ENCODE results near the gene APLN.

Gene APLN

DNA sequence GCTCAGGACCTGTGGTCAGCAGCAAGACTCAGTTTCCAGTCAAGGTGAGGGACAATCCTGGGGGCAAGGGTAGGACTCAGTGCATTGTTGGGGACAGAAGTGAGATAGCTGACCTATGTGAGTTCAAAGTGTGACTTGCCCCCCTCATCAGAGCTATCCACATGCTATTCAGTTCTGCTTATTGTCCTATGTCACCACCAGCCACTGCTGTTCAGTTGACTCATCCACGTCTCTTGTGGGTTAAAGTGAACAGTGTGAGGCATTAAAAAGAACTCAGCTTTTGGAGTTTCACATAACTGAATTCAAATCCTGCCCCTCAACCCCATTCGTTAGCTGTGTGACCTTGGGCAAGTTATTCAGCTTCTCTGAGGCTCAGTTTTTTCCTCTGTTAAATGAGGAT, 4.4 kb upstream of the APLN start:
- Histone ChIP-seq H3K9me3 (ENCODE audit: control insufficient read depth, insufficient read depth, low read length) (peaks cover 3% of the 10 kb centered on the region), H3K4me3 (ENCODE audit: low read depth, low read length) (no peak overlapping the region), H3K36me3 (ENCODE audit: control insufficient read depth, insufficient read depth, low read length) (no peaks in the 10 kb centered on the region), H3K4me1 (ENCODE audit: control insufficient read depth, insufficient read depth, low read length) (peaks cover 4% of the 10 kb centered on the region), H3K9ac (ENCODE audit: low read depth, low read length) (no peak overlapping the region), H3K27me3 (ENCODE audit: control insufficient read depth, insufficient read depth, low read length) (peaks cover 29% of the 10 kb centered on the region)

DNA sequence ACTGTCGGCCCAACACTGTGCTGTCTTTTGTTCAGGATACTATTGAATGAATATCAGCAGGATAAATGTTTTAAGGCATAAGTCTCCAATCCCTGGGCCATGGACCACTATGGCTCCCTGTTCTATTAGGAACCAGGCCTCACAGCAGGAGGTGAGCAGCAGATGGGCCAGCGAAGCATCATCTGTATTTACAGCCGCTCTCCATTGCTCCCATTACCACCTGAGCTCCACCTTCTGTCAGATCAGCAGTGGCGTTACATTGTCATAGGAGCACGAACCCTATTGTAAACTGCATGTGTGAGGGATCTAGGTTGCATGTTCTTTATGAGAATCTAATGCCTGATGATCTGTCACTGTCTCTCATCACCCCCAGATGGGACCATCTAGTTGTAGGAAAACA, 3.7 kb upstream of the APLN start:
- Histone ChIP-seq H3K36me3 (ENCODE audit: control insufficient read depth, insufficient read depth, low read length) (no peaks in the 10 kb centered on the region), H3K27me3 (ENCODE audit: control insufficient read depth, insufficient read depth, low read length) (peaks cover 37% of the 10 kb centered on the region), H3K9ac (ENCODE audit: low read depth, low read length) (no peak overlapping the region), H3K4me3 (ENCODE audit: low read depth, low read length) (no peak overlapping the region), H3K9me3 (ENCODE audit: control insufficient read depth, insufficient read depth, low read length) (peaks cover 3% of the 10 kb centered on the region), H3K4me1 (ENCODE audit: control insufficient read depth, insufficient read depth, low read length) (peaks cover 4% of the 10 kb centered on the region)

DNA sequence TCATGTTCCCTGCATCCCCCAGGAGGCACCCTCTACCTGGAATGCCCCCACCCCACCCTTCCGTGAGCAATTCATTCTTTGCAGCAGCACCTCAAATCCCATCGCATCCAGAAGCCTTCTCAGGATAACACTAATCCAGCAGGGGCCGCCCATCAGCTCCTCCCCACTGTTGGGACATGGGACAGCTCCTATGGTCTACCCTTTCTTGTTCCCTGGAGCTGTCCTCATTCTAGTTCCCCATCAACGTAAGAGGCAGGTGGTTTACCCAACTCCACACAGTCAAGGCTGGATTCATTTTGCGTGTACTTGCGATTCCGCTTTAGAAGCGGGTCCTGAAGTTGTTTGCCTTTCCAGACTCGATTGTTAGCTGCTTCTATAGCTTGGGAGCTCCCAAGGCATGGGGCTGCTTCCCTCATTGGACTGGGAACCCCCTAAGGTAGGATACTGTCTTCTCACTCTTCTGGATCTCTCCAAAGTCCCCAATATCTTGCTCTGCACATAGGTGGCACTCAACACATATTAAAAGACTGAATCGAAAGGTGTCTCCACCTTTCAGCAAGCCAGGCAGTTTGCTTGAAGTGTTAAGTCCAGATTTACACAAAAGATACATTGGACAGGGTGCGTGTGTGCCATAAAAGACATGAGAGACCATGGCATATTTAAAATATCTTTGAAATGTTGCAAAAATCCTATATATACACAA, 942 bp upstream of the APLN start:
- H3K27me3 ChIP-seq (ENCODE audit: control insufficient read depth, insufficient read depth, low read length): peaks cover 64% of the 10 kb centered on the region
- H3K4me3 ChIP-seq (ENCODE audit: low read depth, low read length): peak overlapping the region; percentile 63
- no peak overlapping the region for H3K9ac ChIP-seq (ENCODE audit: low read depth, low read length)

DNA sequence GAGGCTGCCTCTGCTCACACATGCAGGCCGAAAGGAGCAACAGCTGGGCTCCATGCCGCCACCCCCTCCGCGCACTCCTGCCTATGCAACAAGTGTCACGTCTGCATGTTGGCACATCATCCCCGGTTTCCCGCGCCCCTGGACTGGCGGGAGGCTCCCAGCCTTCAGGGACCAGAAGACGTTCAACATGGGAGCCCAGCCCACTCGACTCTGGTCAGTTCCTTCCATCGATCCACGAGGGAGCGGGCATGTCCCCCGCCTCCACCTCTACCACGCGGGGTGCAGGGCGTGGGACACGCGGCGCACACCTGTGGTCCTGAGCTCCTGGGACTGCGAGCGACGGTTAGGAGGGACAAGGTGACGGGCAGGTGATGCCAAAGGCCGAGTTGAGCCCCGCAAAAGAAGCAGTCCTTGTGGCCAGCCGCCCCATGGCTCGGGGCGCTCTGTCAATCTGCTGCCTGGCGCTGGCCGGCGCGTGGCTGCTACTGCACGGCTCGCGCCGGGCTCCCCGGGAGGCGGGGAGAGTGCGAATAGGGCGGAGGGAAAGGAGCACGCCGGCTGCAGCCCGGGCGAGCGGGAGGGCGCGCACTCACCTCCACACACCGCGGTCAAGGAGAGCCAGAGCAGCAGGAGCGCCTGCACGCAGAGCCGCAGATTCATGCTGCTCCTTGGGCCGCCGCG, 645 bp downstream of the APLN start:
- Histone ChIP-seq H3K9ac (ENCODE audit: low read depth, low read length) (no peak overlapping the region), H3K9me3 (ENCODE audit: control insufficient read depth, insufficient read depth, low read length) (peaks cover 3% of the 10 kb centered on the region), H3K27me3 (ENCODE audit: control insufficient read depth, insufficient read depth, low read length) (peaks cover 80% of the 10 kb centered on the region), H3K36me3 (ENCODE audit: control insufficient read depth, insufficient read depth, low read length) (no peaks in the 10 kb centered on the region), H3K4me1 (ENCODE audit: control insufficient read depth, insufficient read depth, low read length) (peaks cover 7% of the 10 kb centered on the region), H3K4me3 (ENCODE audit: low read depth, low read length) (peak overlapping the region; percentile 63)

More for the DNA sequence above, 942 bp upstream of the APLN start:
- peaks cover 4% of the 10 kb centered on the region for H3K4me1 ChIP-seq (ENCODE audit: control insufficient read depth, insufficient read depth, low read length)
- H3K36me3 ChIP-seq (ENCODE audit: control insufficient read depth, insufficient read depth, low read length): no peaks in the 10 kb centered on the region
- H3K9me3 ChIP-seq (ENCODE audit: control insufficient read depth, insufficient read depth, low read length): peaks cover 3% of the 10 kb centered on the region

DNA sequence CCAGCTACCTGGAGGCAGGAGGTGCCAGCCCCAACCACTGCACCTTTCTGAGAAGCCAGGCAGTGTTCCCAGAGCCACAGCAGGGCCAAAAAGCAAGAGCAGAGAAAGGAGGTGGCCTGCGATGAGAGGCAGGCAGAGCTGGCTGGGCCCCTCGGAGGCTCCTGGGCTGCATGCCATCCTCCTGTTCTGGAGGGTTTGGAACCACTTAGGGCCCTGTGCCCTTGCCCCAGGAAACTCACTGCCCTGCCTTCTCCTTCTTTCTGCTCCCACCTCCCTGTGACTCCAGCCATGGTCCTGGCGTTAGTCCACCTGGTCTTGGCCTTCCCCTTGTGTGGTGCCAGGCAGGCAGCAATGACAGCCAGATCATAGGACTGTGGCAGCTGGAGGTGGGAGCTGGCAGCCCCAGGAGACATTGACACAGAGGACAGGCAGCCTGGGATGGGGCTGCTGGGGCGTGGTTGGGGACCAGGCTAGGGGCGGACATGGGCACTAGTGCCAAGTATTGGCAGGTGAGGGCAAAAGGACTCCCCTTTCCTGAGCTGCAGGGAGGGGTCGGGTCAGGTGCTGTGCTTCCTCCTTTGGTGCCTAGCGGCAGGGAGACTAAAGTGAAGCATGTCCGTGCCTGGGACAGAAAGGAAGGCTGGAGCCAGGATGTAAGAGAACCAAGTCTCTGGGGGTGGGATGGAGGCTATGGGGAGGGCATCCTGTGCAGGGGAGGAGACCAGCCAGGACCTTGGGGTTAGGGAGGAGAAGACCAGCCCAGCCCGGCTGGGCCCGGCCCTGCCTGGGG, 1.4 kb downstream of the APLN start:
- peaks cover 2% of the 10 kb centered on the region for H3K9me3 ChIP-seq (ENCODE audit: control insufficient read depth, insufficient read depth, low read length)
- H3K4me1 ChIP-seq (ENCODE audit: control insufficient read depth, insufficient read depth, low read length): peaks cover 7% of the 10 kb centered on the region
- H3K27me3 ChIP-seq (ENCODE audit: control insufficient read depth, insufficient read depth, low read length): peaks cover 87% of the 10 kb centered on the region
- peak overlapping the region; percentile 63 for H3K4me3 ChIP-seq (ENCODE audit: low read depth, low read length)
- no peaks in the 10 kb centered on the region for H3K36me3 ChIP-seq (ENCODE audit: control insufficient read depth, insufficient read depth, low read length)
- H3K9ac ChIP-seq (ENCODE audit: low read depth, low read length): no peak overlapping the region

DNA sequence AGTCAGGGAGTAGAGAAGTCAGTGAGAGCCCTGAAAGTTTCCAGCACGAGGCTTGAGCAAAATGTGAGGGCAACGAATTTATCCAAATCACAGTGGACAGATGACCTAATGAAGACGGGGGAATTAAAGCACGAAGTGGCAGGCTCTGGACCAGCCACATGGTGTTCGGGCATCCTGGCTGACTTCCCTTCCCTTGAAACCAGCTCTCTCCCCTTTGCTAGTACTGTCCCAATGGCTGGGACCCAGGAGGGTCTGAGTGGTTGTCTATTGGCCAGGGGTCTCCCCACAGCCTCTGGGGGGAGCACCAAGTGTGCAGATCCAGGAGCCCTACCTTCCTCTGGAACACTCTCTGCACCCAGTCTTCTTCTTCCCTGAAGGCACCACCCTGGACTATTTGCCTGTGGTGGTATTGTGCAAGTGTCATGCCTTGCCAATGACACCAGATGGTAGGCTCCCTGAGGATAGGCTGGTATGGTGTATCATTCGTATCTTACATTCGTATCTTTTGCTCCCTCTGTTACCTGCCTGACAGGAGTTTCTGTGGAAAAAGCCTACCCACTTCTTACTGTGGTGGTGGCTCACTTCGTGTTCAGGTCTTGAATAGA, 2.1 kb downstream of the APLN start:
- H3K27me3 ChIP-seq (ENCODE audit: control insufficient read depth, insufficient read depth, low read length): peaks cover 92% of the 10 kb centered on the region

DNA sequence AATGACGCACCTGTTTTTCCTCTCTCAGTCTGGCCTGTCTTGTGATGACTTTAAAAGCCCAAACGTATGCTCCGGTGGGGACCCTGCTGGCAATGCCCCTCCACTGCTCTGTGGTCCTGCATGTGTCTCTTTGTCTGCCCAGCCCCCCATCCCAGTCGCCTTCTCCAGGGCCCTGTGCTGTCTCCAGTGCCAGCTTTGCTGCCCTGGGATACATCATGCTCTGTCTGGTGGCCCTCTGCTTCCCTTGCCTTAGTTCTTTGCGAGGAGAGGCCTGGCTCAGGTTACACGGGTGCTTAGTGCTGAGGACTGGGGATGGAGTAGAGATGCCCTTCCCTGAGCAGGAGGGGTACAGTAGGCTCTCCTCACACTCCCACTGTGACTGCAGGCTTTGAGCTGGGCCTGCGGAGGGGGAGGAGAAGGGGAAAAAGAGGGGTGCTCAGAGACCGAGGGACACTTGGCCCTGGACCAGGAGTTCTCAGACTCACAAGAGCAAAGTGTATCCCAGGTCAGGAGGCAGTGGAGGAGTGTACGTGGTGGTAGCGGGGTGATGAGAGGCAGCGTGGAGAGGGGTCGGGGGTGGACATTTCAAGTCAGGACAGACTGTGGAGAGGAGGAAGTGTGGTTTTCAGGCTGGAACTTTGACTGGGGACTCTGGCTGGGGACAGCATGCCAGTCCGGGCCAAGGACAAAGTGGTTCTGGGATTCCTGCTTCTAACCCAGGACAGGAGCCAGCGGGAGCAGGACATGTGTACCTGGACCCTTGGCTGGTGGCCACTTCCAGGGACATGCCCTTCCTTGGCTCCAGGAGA, 2.8 kb downstream of the APLN start:
- Histone ChIP-seq H3K27me3 (ENCODE audit: control insufficient read depth, insufficient read depth, low read length) (peaks cover 91% of the 10 kb centered on the region), H3K9me3 (ENCODE audit: control insufficient read depth, insufficient read depth, low read length) (no peaks in the 10 kb centered on the region), H3K9ac (ENCODE audit: low read depth, low read length) (no peak overlapping the region), H3K36me3 (ENCODE audit: control insufficient read depth, insufficient read depth, low read length) (no peaks in the 10 kb centered on the region), H3K4me3 (ENCODE audit: low read depth, low read length) (no peak overlapping the region), H3K4me1 (ENCODE audit: control insufficient read depth, insufficient read depth, low read length) (peaks cover 7% of the 10 kb centered on the region)

More for the DNA sequence above, 2.1 kb downstream of the APLN start:
- peaks cover 7% of the 10 kb centered on the region for H3K4me1 ChIP-seq (ENCODE audit: control insufficient read depth, insufficient read depth, low read length)
- no peaks in the 10 kb centered on the region for H3K9me3 ChIP-seq (ENCODE audit: control insufficient read depth, insufficient read depth, low read length)
- H3K36me3 ChIP-seq (ENCODE audit: control insufficient read depth, insufficient read depth, low read length): no peaks in the 10 kb centered on the region
- no peak overlapping the region for H3K9ac ChIP-seq (ENCODE audit: low read depth, low read length)
- no peak overlapping the region for H3K4me3 ChIP-seq (ENCODE audit: low read depth, low read length)

DNA sequence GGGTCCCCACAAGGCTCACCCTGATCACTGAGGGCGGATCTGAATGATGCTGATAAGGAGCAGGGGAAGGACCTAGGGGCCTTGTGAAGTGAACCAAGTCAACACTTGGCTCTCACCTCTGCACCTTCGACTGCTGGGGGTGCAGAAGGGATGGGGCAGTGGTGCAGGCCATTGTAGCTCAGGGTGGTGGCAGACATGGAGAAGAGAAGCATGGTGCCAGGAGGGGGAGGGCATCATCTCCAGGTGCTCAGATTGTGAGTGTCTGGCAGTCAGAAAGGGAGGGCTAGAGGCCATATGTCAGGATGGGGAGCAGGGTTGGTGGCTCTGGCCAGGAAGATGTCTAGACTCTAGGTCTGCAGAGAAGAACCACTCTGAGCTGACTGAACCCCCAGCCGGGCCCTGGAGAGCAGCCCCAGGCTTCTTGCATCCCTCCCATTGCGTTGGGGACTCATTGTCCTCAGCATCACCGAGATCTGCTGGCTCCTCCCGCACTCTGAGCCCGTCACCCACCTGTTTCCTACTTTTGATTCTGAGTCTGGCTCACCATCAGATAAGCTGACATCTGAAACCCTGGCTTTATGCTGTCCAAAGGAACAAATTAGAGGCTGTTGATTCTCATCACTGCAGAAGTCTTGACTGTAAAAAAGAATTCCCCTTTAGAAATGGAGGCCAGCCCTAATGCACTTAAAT, 3.8 kb downstream of the APLN start:
- H3K27me3 ChIP-seq (ENCODE audit: control insufficient read depth, insufficient read depth, low read length): peaks cover 88% of the 10 kb centered on the region
- no peak overlapping the region for H3K4me3 ChIP-seq (ENCODE audit: low read depth, low read length)
- H3K36me3 ChIP-seq (ENCODE audit: control insufficient read depth, insufficient read depth, low read length): no peaks in the 10 kb centered on the region
- no peaks in the 10 kb centered on the region for H3K9me3 ChIP-seq (ENCODE audit: control insufficient read depth, insufficient read depth, low read length)
- peaks cover 9% of the 10 kb centered on the region for H3K4me1 ChIP-seq (ENCODE audit: control insufficient read depth, insufficient read depth, low read length)
- H3K9ac ChIP-seq (ENCODE audit: low read depth, low read length): no peak overlapping the region

DNA sequence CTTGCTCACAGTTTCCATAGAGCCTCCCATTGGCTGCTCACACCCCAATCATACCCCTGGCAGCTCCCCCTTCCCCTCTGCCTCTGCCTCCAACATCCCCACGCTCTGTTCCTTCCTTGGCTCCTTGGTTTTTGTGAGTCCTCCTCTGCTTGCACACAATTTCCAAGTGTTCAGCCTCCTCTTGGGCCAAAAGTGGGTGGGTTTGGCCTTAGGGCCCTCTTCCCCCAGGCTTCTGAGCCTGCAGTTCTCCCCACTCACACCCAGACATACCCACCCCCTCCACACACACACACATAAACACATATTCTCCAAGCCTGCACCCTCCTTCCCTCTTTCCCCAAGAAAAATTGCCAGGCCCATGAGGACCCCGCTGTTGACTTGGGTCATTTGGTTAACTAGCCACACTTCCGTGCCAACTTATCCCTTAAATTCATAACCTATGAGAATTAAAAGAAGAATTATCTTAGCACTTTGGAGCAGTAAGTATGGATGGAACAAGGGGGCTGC, 4.5 kb downstream of the APLN start:
- H3K36me3 ChIP-seq (ENCODE audit: control insufficient read depth, insufficient read depth, low read length): no peaks in the 10 kb centered on the region
- H3K4me1 ChIP-seq (ENCODE audit: control insufficient read depth, insufficient read depth, low read length): peaks cover 5% of the 10 kb centered on the region
- peaks cover 83% of the 10 kb centered on the region for H3K27me3 ChIP-seq (ENCODE audit: control insufficient read depth, insufficient read depth, low read length)
- H3K9me3 ChIP-seq (ENCODE audit: control insufficient read depth, insufficient read depth, low read length): no peaks in the 10 kb centered on the region
- no peak overlapping the region for H3K4me3 ChIP-seq (ENCODE audit: low read depth, low read length)
- no peak overlapping the region for H3K9ac ChIP-seq (ENCODE audit: low read depth, low read length)

DNA sequence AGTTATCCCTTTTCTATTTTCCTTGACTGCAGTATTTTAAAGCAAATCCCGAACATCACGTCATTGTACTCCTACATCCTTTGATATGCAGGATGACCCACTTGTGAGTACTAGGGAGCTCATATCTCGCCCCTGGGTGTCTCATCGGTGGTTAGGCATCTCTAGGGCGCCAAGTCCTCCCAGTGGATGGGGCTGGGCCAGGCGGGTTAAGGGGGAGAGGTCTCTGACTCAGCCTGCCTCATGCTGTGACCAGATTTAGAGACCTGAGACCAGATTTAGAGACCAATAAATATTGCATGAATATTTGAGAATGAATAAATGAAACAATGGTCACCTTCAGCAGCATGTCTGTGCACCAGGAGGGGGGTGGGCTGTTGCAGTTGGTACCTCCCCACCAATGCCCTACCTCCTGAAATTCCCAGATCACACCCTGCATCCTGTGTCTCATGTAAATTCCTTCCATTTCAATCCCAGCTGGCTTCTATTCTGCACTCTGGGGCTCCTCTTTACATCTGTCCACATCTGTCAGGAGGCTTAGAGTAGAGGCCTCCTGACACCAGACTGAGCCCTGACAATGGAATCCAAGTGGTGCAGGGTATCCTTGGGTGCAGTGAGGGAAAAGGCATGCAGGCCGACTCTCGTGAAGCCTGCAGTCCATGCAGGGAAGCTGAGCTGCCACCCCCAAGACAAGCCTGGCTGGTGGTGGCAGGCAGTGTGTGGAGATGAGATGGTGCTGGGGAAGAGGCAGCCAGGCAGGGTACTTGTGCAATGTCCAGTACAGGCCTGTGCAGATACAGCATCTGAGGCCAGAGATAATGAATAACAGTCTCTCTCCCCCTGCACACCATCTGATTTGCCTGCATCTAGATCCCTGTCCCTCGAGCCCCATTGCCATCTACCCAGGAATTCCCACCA, 5.2 kb downstream of the APLN start:
- H3K4me1 ChIP-seq (ENCODE audit: control insufficient read depth, insufficient read depth, low read length): peaks cover 5% of the 10 kb centered on the region
- no peak overlapping the region for H3K9ac ChIP-seq (ENCODE audit: low read depth, low read length)
- no peaks in the 10 kb centered on the region for H3K9me3 ChIP-seq (ENCODE audit: control insufficient read depth, insufficient read depth, low read length)
- no peak overlapping the region for H3K4me3 ChIP-seq (ENCODE audit: low read depth, low read length)
- no peaks in the 10 kb centered on the region for H3K36me3 ChIP-seq (ENCODE audit: control insufficient read depth, insufficient read depth, low read length)
- peaks cover 83% of the 10 kb centered on the region for H3K27me3 ChIP-seq (ENCODE audit: control insufficient read depth, insufficient read depth, low read length)
